ENCODE results near the gene TPH1. TPM values are rescaled to one million over a fixed set of nuclear protein-coding genes. Genes with fewer than 3 reads are reported as not detected.

TPH1 gene
- total and polyA plus RNA-seq, 9 of the 15 experiments (the other 6 are each of a cell fraction or from before 2014, with no cell fraction given), result 0.04 to 0.29 (median 0.17) TPM

DNA sequence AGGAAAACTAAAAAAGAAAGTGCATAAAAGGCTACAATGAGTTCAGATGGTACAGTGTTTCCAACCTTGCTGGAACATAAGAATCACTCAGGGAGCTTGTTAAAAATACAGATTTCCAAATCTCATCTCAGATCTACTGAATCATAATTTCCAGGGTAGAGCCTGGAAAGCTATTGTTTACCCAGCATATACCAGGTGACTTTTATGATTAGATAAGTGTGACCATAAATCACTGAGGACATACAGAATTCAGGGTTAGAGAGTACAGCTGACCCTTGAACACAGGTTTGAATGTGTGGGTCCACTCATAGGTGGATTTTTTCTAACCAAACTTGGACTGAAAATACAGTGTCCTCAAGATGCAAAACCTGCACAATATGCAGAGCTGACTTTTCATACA lies 47.9 kb upstream of the TPH1 start (continued):
- TF ChIP-seq TOE1 (IDR thresholded peaks at IDR 0.05; ENCODE audit: borderline replicate concordance) (no peak), TOE1 (CRISPR knock-in tag; IDR thresholded peaks at IDR 0.05; ENCODE audit: borderline replicate concordance, low read depth) (no peak), RBM17 (IDR thresholded peaks at IDR 0.05; ENCODE audit: borderline replicate concordance, low read depth, low read length) (no peak), SAFB (IDR thresholded peaks at IDR 0.05; ENCODE audit: borderline replicate concordance, low read depth, low read length) (no peak), MTA2 (IDR thresholded peaks at IDR 0.05; ENCODE audit: low read depth) (no peak), NR2F6 (CRISPR knock-in tag; IDR thresholded peaks at IDR 0.05) (no peak), ESRRA (IDR thresholded peaks at IDR 0.05; ENCODE audit: borderline replicate concordance, low read depth) (no peak), HDAC6 (IDR thresholded peaks at IDR 0.05; ENCODE audit: low read depth, low read length) (no peak), NCOA1 (IDR thresholded peaks at IDR 0.05; ENCODE audit: low read depth) (no peak), CBFA2T3 (IDR thresholded peaks at IDR 0.05) (peak; percentile 15; the same call in 1 of the 2 replicates)

DNA sequence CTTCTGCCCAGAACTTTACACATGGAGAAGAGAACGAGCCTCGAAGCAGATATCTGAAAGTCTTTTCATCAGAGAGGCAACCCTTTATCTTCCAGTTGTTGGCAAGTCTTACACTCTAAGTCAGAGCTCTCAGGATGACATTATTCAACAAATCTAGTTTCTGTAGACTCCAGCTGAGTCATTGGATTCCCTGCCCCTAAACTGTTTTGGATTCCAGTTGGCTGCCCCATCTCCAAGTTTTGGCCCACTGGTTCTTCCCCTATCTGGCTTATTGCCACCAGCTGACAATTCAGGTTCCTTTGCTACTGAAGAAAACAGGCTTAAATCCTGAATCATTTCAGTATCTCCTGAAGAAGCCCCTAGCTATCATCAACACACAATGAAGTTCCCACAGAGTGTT lies 45.7 kb upstream of the TPH1 start:
- WGBS (ENCODE audit: insufficient coverage, low coverage, missing lambda C conversion rate), result 88% methylated on average over 2 of the region's 2 CpGs
- ChIA-PET POLR2A (no interaction called here), CTCF (ENCODE audit: low intra/inter-chr PET ratio) (no interaction called here)
- intact Hi-C loops (cut with micrococcal nuclease) (no loop called here), in situ Hi-C loops (cut with MboI) (no loop called here)
- Histone ChIP-seq H3K36me3 (ENCODE audit: control insufficient read depth, insufficient read depth, low read length) (peaks cover 91% of the 10 kb centered on the region), H2AFZ (ENCODE audit: low read depth, low read length) (no peak overlapping the region), H3K9me1 (ENCODE audit: control insufficient read depth, insufficient read depth, low read length) (no peaks in the 10 kb centered on the region), H3K4me3 (no peak overlapping the region), H3K9me3 (replicated peaks; ENCODE audit: control insufficient read depth, insufficient read depth, low read depth, low read length) (no peaks in the 10 kb centered on the region), H3K27ac (ENCODE audit: extremely low read depth, low read depth, low read length) (no peak overlapping the region), H3K79me2 (ENCODE audit: control insufficient read depth, insufficient read depth, low read length) (no peaks in the 10 kb centered on the region), H3K4me1 (replicated peaks in 1 of 2; ENCODE audit: control insufficient read depth in 2 of 2, insufficient read depth in 2 of 2, low read length in 2 of 2) (no peaks in the 10 kb centered on the region; a peak in 1 of 5 replicates), H3K4me2 (ENCODE audit: insufficient read depth, low read length) (no peak overlapping the region), H4K20me1 (replicated peaks; ENCODE audit: control insufficient read depth, insufficient read depth, low read length) (no peaks in the 10 kb centered on the region), H3K9ac (ENCODE audit: insufficient read depth in 1 of 2, low read depth in 2 of 2, low read length in 2 of 2) (no peak overlapping the region), H3K27me3 (ENCODE audit: control insufficient read depth in 2 of 2, insufficient read depth in 2 of 2, low read length in 2 of 2) (no peaks in the 10 kb centered on the region)
- ATAC-seq (no peak), FAIRE-seq (no peak), DNase-seq (ENCODE audit: extremely low read depth in 1 of 4, low spot score in 3 of 4) (no peak)
- BruUV-seq (replicated peaks), result no TSS peak
- TF ChIP-seq, protein P1, sequence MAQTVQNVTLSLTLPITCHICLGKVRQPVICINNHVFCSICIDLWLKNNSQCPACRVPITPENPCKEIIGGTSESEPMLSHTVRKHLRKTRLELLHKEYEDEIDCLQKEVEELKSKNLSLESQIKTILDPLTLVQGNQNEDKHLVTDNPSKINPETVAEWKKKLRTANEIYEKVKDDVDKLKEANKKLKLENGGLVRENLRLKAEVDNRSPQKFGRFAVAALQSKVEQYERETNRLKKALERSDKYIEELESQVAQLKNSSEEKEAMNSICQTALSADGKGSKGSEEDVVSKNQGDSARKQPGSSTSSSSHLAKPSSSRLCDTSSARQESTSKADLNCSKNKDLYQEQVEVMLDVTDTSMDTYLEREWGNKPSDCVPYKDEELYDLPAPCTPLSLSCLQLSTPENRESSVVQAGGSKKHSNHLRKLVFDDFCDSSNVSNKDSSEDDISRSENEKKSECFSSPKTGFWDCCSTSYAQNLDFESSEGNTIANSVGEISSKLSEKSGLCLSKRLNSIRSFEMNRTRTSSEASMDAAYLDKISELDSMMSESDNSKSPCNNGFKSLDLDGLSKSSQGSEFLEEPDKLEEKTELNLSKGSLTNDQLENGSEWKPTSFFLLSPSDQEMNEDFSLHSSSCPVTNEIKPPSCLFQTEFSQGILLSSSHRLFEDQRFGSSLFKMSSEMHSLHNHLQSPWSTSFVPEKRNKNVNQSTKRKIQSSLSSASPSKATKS (CRISPR knock-in tag; IDR thresholded peaks at IDR 0.05), result no peak
- TF ChIP-seq ZNF143 (CRISPR knock-in tag; IDR thresholded peaks at IDR 0.05) (no peak), MCM7 (IDR thresholded peaks at IDR 0.05) (no peak), FUS (optimal IDR thresholded peaks at IDR 0.05; ENCODE audit: low read depth, low read length) (no peak), NUFIP1 (IDR thresholded peaks at IDR 0.05; ENCODE audit: partially characterized antibody) (no peak), NFE2L1 (tag; IDR thresholded peaks at IDR 0.05; ENCODE audit: borderline replicate concordance, low read depth) (no peak), DDX20 (tag; IDR thresholded peaks at IDR 0.05; ENCODE audit: low read depth) (no peak), NCOR1 (IDR thresholded peaks at IDR 0.05) (no peak)
- TF ChIP-seq, protein P2, sequence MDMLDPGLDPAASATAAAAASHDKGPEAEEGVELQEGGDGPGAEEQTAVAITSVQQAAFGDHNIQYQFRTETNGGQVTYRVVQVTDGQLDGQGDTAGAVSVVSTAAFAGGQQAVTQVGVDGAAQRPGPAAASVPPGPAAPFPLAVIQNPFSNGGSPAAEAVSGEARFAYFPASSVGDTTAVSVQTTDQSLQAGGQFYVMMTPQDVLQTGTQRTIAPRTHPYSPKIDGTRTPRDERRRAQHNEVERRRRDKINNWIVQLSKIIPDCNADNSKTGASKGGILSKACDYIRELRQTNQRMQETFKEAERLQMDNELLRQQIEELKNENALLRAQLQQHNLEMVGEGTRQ (CRISPR knock-in tag; IDR thresholded peaks at IDR 0.05), result no peak
- TF ChIP-seq, protein P3, sequence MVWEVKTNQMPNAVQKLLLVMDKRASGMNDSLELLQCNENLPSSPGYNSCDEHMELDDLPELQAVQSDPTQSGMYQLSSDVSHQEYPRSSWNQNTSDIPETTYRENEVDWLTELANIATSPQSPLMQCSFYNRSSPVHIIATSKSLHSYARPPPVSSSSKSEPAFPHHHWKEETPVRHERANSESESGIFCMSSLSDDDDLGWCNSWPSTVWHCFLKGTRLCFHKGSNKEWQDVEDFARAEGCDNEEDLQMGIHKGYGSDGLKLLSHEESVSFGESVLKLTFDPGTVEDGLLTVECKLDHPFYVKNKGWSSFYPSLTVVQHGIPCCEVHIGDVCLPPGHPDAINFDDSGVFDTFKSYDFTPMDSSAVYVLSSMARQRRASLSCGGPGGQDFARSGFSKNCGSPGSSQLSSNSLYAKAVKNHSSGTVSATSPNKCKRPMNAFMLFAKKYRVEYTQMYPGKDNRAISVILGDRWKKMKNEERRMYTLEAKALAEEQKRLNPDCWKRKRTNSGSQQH (CRISPR knock-in tag; IDR thresholded peaks at IDR 0.05), result no peak
